Stromal cell of bone marrow (primary cell): Measurements from ENCODE around the gene PDX1.

Source experiments
- DNase-seq: peaks from one replicate; pipeline ENCODE4 v3.0.0-alpha.2; 2012; ENCODE audit warnings: low read depth

PDX1 gene

GRCh38 chr13:27919934-27920676 is at the start of gene PDX1:
Gene PDX1, plus strand, starts transcription at chr13:27920000. Its CDS starts 139 bp downstream, at chr13:27920139.
- no peak for DNase-seq

- no peak for DNase-seq
Observed at GRCh38 chr13:27878274-27878673, 41.5 kb upstream of the PDX1 start.

DNA sequence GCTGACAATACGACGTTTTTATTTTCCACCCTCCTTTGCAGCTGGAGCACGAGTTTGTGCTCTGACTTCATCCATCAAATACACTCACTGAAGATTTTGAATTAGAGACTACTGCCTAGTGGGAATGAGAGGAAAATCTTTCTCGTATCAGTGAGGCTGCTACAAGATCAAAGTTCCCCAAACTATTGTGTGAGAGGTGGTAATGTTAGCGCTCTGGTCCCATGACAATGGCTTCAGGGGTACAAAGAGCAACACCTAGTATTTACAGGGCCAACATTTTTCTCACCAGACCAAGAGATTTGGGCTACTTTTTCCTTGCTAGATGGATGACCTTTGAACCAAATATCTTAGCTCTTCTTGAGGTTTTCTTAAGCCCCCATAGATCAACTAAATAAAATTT is 30.3 kb upstream of the PDX1 start:
- no peak for DNase-seq

- DNase-seq: no peak
Observed at GRCh38 chr13:27896726-27897125, 23.1 kb upstream of the PDX1 start.

- DNase-seq: no peak
Observed at GRCh38 chr13:27904719-27905118, 15.1 kb upstream of the PDX1 start.

DNA sequence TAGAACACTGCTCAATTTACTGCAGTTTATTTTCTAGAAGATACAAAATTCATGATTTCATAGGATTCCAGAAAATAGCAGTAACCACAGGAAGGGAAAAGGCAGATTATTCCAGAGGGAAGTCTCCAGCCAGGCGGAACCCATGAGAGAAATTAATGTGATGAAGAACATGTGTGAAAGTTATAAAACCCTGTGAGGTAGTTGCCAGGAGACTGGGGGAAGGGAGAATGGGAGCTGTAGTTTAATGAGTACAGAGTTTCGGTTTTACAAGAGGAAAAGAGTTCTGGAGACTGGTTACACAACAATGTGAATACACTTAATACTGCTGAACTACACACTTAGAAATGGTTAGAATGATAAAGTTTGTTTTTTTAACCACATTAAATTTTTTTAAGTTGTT is 14.2 kb upstream of the PDX1 start:
- no peak for DNase-seq

GRCh38 chr13:27907121-27907787 is 12.5 kb upstream of the PDX1 start:
- no peak for DNase-seq

DNA sequence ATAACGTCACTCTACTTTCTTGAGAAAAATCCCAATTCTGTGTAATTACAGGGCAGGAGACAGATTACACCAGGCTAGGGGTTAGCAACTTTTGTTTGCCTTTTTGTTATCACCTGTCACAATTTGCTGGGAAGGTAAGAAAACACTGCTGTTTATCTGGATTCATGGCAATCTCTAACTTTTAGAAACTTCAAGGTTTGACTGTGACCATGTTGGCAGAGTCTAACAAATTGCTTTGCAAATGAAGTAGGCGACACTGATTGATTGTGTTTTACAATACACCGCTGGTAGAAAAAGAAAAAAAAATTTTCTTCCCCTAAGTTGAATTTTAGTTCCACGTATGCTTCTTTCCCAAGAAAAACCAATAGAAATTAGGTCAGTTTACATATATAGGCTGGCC is 10.4 kb upstream of the PDX1 start:
- no peak for DNase-seq

DNA sequence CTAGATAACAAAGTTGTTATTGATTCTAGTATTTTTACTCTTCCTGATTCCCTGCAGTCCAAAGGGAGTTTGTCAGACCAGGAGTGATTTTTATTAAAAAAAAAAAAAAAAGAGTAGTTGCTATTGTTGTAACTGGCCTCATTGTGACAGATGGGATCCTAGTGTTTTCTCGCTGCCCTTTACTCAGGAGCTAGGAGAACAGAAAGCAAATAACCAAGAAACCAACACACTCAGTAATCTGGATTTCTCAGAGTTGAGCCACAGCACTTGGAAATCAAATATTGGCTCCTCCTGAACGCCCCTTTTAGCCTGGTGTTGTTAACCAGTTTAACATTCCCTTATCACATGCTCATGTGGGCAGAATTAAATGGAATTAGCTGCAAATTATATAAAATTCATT is 8.3 kb upstream of the PDX1 start:
- DNase-seq: no peak

GRCh38 chr13:27913160-27913559 is 6.6 kb upstream of the PDX1 start:
- DNase-seq: no peak

GRCh38 chr13:27915301-27916207 is 4.2 kb upstream of the PDX1 start:
- no peak for DNase-seq

- no peak for DNase-seq
Observed at GRCh38 chr13:27917121-27917947, 2.5 kb upstream of the PDX1 start.

DNA sequence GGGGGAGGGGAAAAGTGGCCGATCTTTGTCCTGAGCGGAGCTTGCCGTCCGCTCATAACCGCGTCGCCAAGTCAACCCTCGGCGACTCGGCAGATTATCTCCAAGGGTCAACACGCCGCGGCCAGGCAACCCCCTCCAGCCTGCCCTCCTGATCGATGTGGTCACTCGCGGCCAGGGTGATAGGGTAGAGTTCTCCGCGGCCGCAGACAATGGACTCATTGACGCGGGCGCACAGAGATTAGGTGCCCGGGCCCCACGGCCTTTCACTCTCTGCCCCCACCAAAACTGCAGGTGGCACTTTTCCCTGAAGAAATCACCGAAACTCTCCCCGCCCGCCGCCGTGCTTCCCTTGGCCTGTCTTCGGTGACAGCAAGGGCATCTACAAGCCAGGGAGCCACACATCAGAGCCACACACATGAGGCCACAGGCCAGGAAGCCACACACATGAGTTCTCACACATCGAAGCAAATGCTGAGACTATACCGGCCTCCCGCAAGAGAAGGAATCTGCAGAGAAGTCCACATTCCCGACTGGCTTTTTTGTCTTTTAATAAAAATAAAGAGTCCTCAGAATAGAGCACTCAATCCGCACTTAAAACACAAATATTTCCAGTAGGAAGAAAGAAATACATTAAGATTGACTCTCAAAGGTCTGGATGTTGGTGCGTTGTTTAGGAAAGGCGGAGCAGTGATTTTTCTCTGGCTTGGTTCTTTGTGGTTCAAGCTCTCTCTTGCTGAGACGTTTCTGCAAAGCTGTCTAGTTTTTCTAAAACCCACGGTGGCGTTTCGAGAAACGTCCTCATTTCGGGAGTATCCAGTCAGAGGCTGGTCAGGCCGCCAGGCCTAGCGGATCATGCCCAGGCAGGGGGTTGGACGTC is 1.5 kb upstream of the PDX1 start:
- no peak for DNase-seq

- DNase-seq: no peak
Observed at GRCh38 chr13:27918918-27919658, 712 bp upstream of the PDX1 start.

GRCh38 chr13:27919659-27919933 is 204 bp upstream of the PDX1 start:
- DNase-seq: no peak

DNA sequence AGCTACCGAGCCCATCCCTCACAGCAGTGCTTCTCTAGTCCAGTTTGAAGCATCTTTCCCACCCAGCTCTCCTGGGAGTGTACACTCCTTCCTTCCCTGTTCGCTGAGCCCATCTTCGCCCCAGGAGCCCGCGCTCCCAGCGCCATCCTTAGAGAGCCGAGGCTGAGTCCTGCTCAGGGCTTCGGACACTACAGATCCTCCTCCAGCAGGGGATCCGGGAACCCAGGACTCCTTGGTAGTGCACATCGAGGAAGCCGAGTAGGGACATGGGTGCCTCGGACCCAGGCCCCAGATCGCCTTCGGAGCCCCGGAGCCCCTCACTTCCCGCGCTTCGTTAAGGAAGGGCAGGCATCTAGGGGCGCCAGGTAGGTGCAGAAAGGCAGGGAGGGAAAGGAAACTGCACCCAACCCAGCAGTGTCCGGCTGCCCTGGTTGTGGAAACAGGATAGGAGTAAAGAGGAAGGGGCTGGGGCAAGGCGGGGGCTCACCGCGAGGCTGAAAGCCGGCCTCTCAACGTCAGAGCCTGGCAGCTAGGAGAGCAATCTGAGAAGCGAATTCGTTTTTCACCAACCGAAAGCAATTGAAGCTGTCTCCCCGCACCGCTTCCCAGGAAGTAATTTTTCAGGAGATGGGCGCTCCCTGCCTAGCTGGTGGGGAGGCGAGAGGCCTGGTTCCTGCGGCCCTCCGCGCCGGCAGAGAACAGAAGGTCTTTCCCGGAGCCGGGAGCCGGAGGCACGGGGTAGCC is 1.0 kb downstream of the PDX1 start:
- DNase-seq: no peak

DNA sequence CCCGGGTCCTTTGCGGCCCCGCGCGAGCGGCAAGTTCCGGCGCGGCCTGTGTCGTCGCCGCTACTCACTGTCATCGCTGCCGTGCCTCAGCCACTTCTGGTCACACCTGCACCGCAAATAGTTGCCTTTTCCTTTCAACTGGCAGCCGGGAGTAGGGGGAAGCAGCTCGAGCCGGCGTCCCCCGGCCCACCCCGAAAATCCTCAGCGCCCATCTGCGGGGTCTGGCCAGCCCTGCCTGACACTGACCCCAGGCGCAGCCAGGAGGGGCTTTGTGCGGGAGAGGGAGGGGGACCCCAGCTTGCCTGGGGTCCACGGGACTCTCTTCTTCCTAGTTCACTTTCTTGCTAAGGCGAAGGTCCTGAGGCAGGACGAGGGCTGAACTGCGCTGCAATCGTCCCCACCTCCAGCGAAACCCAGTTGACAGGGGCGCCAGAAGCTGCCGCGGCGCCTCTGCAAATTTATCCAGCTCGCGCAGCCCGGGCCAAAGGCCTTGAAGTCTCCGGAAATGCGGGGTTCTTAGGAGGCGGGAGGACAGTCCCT is 1.7 kb downstream of the PDX1 start:
- no peak for DNase-seq

GRCh38 chr13:27921961-27922882 is 2.4 kb downstream of the PDX1 start:
- no peak for DNase-seq
